Pancreas (tissue), 10 donors: ENCODE measurements around the gene LUZP2. TPM values are rescaled to one million over a fixed set of nuclear protein-coding genes. Genes with fewer than 3 reads are reported as not detected.

Experiments used
- ATAC-seq, 4 donors: fragments of 200-7000 bp; cut with Tn5 transposase; one replicate each; pipeline versions ENCODE4 v1.8.0 to v1.9.1; 2020; ENCODE audit warnings: mild to moderate bottlenecking in 4 of 4, moderate library complexity in 4 of 4
- DNase-seq, 6 donors: peaks; one replicate each; pipeline ENCODE4 v3.0.0-alpha.2; 2020
- FAIRE-seq: peaks from 2 replicates; lab custom pipeline; 2012; peaks lifted over from hg19 to GRCh38; lab: Jason Lieb, UNC
- H3K27ac ChIP-seq, 4 donors: fragments of 200-600 bp; sonication (generic); 1 replicate in 3 of 4; 2 replicates in 1 of 4; pipeline versions ENCODE4 v1.5.0 to v1.8.0; 2020
- H3K27me3 ChIP-seq, 4 donors: fragments of 200-600 bp; one replicate each; pipeline ENCODE4 v1.8.0; 2021
- H3K36me3 ChIP-seq, 3 donors: fragments of 200-600 bp; sonication (generic) in 1 of 3; one replicate each; pipeline versions ENCODE4 v1.5.0 to v1.8.0; 2020 to 2021
- H3K4me1 ChIP-seq, 3 donors: fragments of 200-600 bp; one replicate each; pipeline ENCODE4 v1.8.0; 2021
- H3K4me3 ChIP-seq, 4 donors: fragments of 200-600 bp; sonication (generic) in 2 of 4; one replicate each; pipeline versions ENCODE4 v1.5.0 to v1.8.0; 2020 to 2021
- H3K9me3 ChIP-seq, 4 donors: fragments of 200-600 bp; one replicate each; pipeline ENCODE4 v1.8.0; 2021
- WGBS, 2 donors: extraction: QIAGEN DNeasy Blood & Tissue Kit; methylation state at CpG; one replicate each; pipeline ENCODE4 v1.1.7; 2013; 5-methylcytosine and 5-hydroxymethylcytosine counted together
- intact Hi-C, 3 donors: fragments of 100-400 bp; cut with DNase I; formaldehyde crosslinking; loops; one replicate each; pipeline versions ENCODE4 v1.11.1 to v1.14.2; 2022
- polyA plus RNA-seq, 2 donors: library from polyadenylated mRNA; stranded (reverse); fragments of 200-250 nt; gene quantifications; one replicate each; pipeline ENCODE4 v1.2.3, GENCODE V29; 2013
- total RNA-seq, 6 donors: library from RNA; stranded (reverse); fragmentation: NEBNext Ultra II Directional in 4 of 6; extraction: Animal tissue kit (Norgen Biotek cat#: 25700) in 4 of 6; gene quantifications; one replicate each; pipeline versions ENCODE4 v1.2.1 to v1.2.4, GENCODE V29; 2021 to 2023
- TF ChIP-seq, protein P1 (sequence below), 4 donors: fragments of 200-600 bp; sonication (generic) in 3 of 4; IDR thresholded peaks; one replicate each; pipeline versions ENCODE4 v1.5.0 to v1.8.0; 2021; ENCODE audit warnings: antibody characterized with exemption in 4 of 4
- donor health status: healthy with polysubstance abuse.
- donor health status: DM: no; HTN: no; CAD: no; lungs with moderate emphysema.
- donor health status: DM: no; HTN: no; CAD: no.
- donor health status: control.
- donor health status: control.
- donor health status: Bipolar disorder and iron deficiency.
- donor health status: DM: yes; HTN: yes; CAD: no.
- donor health status: DM: no; HTN: no; CAD: no.
- donor health status: DM: no; HTN: no; CAD: no.
- donor health status: DM: yes; HTN: yes; CAD: no.

The LUZP2 gene
- under 1 TPM in 3 of 6 donors, not detected in 3; 0.06 to 0.19 (median 0.16) TPM for total RNA-seq
- under 1 TPM; 0.04 to 0.07 TPM for polyA plus RNA-seq

DNA sequence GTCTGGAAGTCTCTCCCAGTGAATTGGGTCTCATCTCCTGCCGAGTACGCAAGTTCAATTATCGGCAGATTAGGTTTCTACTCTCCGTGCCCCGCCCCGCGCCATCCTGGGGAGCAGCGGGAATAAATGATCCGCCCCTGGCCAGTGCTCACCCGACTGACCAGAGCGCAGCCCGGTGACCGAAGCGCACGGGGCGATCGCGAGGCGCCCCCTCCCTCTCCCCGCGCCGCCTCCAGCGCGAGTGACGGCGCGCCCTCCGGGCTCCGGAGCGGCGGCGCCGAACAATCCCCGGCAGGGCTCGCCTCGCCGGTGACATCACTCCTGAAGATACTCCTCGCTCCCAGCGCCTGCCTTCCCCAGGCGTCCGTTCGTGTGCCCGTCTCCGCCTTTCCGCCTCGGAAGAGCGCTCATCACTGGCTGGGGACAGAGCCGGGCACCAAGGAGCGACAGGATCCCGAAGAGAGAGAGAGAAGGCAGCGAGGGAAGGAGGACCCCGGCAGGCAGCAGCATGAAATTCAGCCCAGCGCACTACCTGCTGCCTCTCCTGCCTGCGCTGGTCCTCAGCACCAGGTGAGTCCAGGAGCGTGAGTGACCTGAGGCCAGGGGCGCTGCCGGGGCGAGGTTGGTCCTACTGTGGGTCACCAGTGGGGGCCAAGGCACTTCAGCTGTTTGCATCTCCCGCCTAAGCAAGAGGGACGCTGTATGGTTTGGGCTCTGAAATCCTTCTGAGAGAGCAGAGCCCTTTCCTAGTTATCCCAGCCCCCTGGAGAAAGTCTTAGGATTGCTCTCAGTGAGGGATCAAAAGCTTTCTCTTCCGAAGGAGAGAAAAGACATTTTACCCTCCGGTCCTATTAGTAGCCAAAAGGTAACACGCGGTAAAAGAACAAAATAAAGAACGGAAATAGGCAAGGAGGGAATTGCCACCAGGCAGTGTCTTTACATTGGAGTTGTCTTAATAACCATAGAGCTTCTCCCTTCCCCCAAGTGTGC, at the start of gene LUZP2:
LUZP2 (plus strand) TSS at position 318 of the 990 bp plus-strand sequence.
- H3K4me1 ChIP-seq: no peaks in the 10 kb centered on the region
- intact Hi-C loops: no loop called here
- TF ChIP-seq, protein P1, sequence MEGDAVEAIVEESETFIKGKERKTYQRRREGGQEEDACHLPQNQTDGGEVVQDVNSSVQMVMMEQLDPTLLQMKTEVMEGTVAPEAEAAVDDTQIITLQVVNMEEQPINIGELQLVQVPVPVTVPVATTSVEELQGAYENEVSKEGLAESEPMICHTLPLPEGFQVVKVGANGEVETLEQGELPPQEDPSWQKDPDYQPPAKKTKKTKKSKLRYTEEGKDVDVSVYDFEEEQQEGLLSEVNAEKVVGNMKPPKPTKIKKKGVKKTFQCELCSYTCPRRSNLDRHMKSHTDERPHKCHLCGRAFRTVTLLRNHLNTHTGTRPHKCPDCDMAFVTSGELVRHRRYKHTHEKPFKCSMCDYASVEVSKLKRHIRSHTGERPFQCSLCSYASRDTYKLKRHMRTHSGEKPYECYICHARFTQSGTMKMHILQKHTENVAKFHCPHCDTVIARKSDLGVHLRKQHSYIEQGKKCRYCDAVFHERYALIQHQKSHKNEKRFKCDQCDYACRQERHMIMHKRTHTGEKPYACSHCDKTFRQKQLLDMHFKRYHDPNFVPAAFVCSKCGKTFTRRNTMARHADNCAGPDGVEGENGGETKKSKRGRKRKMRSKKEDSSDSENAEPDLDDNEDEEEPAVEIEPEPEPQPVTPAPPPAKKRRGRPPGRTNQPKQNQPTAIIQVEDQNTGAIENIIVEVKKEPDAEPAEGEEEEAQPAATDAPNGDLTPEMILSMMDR (IDR thresholded peaks at IDR 0.05): no peak
- ATAC-seq (peak; percentile 67 to 89 (median 82)), FAIRE-seq (no peak), DNase-seq (peak in 4 of 6 donors; percentile 13 to 61 (median 41))
- H3K4me3 ChIP-seq: peak within 1 kb of the TSS; percentile 11 to 48 (median 24)
- H3K27ac ChIP-seq: no peak within 1 kb of the TSS
- 1 to 2% methylated on average over 64 to 65 of the region's 65 CpGs for WGBS, 2 donors
- no peaks in the 10 kb centered on the region for H3K36me3 ChIP-seq
- no peaks in the 10 kb centered on the region for H3K9me3 ChIP-seq
- no peaks in the 10 kb centered on the region for H3K27me3 ChIP-seq

DNA sequence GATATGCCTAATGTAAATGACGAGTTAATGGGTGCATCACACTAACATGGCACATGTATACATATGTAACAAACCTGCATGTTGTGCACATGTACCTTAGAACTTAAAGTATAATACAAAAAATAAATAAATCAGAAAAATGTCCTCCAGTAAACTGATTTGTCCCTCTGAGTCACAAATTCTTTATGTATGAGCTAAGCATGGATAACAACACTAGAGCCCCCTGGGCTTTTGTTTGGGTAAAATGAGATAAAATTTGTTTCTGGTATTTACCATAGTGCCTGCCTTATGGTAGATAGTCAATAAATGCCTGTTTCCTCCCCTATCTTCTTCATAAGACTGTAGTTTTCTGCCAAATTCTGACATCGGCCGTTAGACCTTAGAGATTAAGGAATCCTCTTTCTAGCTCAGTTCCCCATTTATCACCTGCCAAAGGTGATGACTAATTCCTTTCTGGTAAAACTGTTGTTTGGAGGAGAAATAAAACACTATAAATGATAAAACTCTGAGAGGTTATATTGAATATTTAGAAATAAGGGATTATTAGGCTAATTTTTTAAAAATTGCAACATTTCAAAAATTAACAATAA, 43.6 kb upstream of the LUZP2 start:
- WGBS, 2 donors: 41 to 64% methylated on average over 3 of the region's 3 CpGs
- H3K4me1 ChIP-seq: no peaks in the 10 kb centered on the region
- H3K36me3 ChIP-seq: no peaks in the 10 kb centered on the region
- no peak overlapping the region for H3K27ac ChIP-seq
- TF ChIP-seq, protein P1 (IDR thresholded peaks at IDR 0.05): no peak
- H3K4me3 ChIP-seq: no peak overlapping the region
- H3K9me3 ChIP-seq: no peaks in the 10 kb centered on the region
- H3K27me3 ChIP-seq: no peaks in the 10 kb centered on the region
- DNase-seq: no peak
- no peak for ATAC-seq
- intact Hi-C loops: no loop called here
- no peak for FAIRE-seq

DNA sequence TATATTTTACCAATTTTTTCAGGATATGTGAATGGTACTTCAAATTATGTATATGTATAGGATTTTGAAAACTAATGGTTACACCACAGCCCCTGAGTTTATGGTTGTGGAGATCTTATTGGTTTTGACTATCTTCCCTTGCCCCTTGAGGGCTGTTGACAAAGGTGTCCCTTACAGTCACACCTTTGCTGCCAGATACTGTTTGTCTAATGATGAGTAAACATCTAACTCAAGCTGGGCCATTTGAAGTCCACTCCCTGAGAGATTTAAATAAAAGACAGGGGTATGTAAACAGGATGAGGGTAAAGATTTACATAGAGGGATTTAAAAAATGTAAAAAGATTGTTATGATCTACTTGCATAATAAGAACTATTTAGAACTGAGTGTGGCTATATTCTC, 38.9 kb upstream of the LUZP2 start:
- no peaks in the 10 kb centered on the region for H3K9me3 ChIP-seq
- no peaks in the 10 kb centered on the region for H3K4me1 ChIP-seq
- H3K27me3 ChIP-seq: no peaks in the 10 kb centered on the region
- no peak for FAIRE-seq
- no peak overlapping the region for H3K4me3 ChIP-seq
- DNase-seq: no peak
- no peak for ATAC-seq
- intact Hi-C loops: no loop called here
- TF ChIP-seq, protein P1 (IDR thresholded peaks at IDR 0.05): no peak
- no peaks in the 10 kb centered on the region for H3K36me3 ChIP-seq
- H3K27ac ChIP-seq: no peak overlapping the region

DNA sequence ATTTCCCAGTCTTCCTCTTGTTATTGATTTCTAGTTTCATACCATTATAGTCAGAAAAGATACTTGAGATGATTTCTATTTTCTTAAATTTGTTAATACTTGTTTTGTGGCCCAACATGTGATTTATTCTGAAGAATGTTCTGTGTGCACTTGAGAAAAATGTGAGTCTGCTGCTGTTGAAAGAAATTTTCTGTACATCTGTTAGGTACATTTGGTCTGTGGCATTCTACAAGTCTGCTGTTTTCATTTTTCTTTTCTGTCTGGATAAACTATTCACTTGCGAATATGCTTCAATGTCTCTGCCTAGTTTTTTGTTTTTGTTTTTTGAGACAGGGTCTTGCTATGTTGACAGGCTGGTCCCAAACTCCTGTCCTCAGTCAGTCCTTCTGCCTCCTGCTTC, 26.4 kb upstream of the LUZP2 start:
- 85 to 92% methylated on average over 1 of the region's 1 CpG for WGBS, 2 donors
- no peak for DNase-seq
- Histone ChIP-seq H3K27ac (no peak overlapping the region), H3K27me3 (no peaks in the 10 kb centered on the region), H3K36me3 (no peaks in the 10 kb centered on the region), H3K4me1 (no peaks in the 10 kb centered on the region), H3K9me3 (no peaks in the 10 kb centered on the region), H3K4me3 (no peak overlapping the region)
- no peak for FAIRE-seq
- TF ChIP-seq, protein P1 (IDR thresholded peaks at IDR 0.05): no peak
- intact Hi-C loops: no loop called here
- no peak for ATAC-seq
